ENCODE data around the gene USP13.

Gene USP13

GRCh38 chr3:179700716-179701115 lies 47.9 kb downstream of the USP13 start:
- no peak for DNase-seq

GRCh38 chr3:179701176-179701827 lies 48.5 kb downstream of the USP13 start:
- no peak for DNase-seq

DNA sequence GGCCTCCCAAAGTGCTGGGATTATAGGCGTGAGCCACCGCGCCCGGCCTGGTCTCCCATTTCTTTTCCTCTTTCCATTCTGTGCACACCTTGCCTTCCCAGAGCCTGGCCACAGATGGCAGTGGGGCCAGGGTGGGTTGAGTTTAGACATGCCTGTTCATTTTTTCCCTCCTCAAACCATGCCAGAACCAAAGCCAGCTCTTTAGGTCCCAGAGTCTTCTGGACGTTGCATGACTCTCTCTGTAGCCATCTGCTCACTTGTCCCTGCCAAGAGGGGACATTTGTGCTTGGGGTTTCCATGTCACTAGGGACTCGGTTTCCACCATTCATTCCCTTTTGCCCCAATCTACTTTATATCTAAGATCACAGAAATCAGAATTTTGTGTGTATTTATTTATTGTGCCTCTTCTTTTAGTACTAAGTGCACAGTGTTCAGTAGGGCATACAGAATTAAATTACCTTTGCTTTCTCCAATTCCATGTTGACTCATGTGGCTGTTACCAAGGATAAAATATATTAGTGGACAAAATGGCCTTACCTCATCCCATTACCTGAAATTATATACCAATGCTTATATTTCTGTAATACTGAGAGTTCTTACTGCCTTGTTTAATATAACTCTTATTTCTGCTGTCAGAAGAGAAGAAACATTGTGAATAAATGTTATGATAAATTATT lies 49.6 kb downstream of the USP13 start:
- DNase-seq: no peak

GRCh38 chr3:179703816-179704215 lies 51.0 kb downstream of the USP13 start:
- no peak for DNase-seq

GRCh38 chr3:179706233-179706632 lies 53.4 kb downstream of the USP13 start:
- no peak for DNase-seq

DNA sequence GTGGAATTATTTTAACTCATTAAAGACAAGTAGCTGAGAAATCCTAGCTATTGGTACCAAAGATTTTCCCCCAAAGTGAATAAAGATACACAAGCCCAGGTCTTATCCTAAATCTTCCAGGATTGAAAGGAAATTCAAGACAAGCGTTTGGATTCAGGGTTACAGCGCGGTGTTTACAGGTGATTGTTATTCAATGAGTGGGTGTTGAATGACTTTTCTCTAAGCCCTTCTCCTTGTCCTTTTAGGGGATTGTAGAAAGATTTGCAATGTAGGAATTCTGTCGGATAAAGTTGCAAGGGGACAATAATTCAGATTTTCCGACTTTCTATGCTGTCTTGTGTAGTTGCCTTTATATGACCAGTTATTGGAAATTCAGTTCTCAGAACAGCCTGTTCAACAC lies 57.2 kb downstream of the USP13 start:
- DNase-seq: no peak

- DNase-seq: no peak
These were observed 60.8 kb downstream of the USP13 start for GRCh38 chr3:179713643-179714090.

DNA sequence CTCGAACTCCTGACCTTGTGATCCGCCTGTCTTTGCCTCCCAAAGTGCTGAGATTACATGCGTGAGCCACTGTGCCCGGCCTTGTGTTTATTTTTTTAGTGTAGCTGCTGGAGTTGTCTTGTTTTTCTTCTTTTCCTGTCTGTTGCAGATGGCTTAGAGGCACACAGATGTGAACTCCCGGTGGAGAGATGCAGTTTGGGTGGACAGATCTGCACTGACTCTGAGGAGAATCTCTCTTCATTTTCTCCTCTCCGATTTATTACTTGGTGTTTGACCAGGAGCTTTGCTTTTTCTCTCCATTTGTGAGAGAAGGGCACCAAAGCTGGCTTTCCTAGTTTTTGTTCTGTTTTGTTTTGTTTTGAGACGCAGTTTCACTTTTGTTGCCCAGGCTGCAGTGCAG lies 62.7 kb downstream of the USP13 start:
- no peak for DNase-seq

DNA sequence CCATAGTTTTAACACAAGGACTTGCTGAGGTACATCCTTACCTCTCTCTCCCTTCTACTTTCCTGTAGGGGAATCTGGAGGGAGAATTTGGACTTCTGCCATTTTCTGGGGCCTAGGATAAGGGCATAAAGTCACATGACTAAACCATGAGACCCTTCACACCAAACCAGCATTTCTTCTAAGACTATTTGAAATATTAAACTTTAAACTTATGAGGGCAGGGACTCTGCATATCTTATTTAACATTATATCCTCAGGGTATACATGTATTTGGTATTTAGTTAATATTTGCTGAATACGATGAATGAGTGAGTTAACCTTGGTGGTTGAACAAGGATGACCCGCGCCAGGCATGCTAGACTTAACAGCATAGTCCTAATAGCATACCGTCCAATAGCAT lies 63.4 kb downstream of the USP13 start:
- DNase-seq: no peak

GRCh38 chr3:179716811-179717210 lies 64.0 kb downstream of the USP13 start:
- DNase-seq: no peak

GRCh38 chr3:179717219-179717618 lies 64.4 kb downstream of the USP13 start:
- no peak for DNase-seq

- no peak for DNase-seq
These were observed 66.4 kb downstream of the USP13 start for GRCh38 chr3:179719048-179719734.

DNA sequence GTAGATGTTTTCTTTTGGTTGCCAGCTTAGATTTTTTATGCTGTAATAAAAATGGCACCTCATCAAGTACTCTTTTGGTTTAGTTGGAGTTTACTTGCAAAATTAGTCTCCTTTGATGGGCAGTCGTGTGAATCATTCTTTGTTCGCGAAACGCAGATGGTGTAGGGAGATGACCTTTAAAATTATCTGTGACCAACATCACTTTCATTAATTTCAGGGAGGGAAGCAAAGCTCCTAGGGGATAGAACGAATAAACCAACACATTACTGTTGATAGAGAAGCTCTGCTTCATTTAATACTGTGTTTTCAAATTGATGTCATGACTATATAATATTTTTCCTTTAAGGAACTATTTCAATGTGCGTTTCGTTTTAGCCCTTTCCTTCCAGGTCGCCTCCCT lies 67.4 kb downstream of the USP13 start:
- DNase-seq: no peak

DNA sequence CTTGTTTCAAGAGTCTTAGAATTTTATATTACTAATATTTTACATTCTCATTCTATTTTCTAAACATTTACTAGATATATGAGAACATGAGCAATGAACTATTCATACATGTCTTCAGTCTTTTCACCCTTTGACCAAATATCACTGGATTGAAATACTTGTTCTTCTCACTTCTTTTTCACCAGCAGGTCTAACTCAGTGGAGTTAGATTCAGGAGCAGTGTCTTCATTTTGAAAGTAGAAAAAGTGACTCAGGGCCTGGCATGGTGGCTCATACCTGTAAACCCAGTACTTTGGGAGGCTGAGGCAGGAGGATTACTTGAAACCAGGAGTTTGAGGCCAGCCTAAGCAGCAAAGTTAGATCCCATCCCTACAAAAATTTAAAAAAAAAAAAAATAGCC lies 70.8 kb downstream of the USP13 start:
- DNase-seq: no peak

DNA sequence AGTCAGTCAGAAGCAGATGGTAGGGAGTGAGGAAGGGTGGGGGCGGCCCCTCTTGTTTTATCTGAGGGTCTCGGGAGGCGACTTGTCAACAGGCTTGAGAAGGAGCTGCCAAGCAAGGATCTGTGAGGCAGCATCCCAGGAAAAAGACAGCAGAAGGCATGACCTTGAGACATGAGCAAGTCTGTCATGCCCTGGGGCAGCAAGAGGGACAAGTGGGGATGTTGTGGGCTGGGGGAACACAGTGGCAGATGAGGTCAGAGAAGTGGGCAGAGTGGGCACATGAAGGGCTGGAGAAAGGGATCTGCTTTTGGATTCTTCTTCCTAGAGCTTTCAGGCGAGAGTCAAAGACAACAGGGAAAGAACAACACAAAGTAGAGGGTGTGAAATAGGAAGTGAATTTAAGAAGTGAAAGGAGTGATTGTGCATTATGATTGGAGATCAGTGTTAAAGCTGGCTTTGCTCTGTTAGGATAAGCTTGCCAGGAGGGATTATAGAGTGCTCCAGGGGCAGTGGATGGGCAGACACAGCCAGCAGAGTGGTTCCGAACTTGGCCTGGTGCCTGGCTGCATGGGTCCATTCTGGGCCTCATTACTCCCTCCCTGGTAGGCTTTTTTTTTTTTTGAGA lies 73.3 kb downstream of the USP13 start:
- no peak for DNase-seq

DNA sequence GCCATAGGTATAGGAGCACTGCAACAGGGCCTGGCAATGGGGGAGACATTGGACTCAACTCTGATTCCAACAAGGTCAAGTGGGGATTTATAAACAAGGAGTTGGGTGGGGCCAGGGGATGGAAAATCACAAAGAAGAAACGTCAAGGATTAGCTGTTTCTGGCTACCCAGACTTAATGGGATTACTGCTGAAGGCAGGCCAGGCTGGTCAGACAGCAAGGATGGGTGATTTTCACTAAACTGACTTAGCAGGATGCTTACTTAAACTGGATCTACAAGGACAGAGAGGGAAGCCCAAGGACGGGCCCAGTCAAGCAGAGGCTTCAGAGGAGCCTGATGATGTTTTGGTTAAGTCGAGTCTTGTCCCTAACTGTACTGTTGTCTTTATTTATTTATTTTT lies 76.2 kb downstream of the USP13 start:
- no peak for DNase-seq

DNA sequence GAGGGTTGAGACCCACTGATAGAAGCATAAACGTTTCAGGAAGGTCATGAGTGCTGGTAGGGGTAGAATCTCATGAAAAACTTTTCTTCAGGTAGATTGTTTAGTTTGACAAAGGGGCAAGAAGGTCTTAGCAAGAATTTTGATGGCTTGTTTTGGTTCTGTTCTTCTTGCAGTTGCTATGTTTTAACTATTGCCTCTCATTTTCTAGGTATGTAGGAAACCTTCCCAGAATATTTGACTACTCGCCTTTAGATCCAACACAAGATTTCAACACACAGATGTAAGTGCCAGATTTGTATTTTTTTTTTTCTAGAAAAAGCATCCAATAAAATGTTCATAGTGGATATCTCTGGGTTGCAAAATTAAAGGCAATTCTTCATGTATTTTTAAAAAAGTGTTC lies 77.1 kb downstream of the USP13 start:
- no peak for DNase-seq

DNA sequence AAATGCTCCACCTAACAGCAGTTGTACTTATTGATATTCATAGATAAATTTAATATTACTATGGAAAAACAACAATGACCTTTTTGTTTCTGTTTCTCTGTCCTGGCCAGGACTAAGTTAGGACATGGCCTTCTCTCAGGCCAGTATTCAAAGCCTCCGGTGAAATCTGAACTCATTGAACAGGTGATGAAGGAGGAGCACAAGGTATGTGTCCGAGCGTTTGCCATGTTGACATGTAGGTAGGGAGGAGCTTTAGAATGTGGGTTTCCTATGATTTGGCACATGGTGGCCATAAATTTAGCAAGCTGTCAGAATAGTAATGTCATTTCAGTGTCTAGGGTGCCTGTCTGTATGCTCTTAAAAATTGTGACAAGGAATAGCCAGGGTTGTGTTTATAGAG lies 77.7 kb downstream of the USP13 start:
- no peak for DNase-seq

DNA sequence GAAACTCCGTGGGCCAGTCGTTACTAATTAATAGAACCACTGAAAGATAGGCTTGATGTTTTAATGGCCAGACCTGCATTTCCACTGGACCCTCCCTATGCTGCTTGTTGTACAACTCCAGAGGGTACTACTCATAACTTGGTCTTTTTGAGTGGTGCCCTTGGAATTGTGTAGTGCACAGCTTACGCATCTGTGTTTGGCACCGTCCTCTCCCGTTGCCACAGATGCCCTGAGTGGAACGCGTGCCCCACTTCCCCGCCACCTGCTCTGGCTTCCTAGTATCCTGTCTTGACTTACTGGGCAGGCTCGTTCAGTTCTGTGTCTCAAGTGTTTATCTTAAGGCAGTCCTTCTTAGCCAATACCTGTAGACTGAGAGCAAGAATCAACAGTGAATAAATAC lies 78.7 kb downstream of the USP13 start:
- DNase-seq: no peak

- DNase-seq: no peak
These were observed 80.0 kb downstream of the USP13 start for GRCh38 chr3:179732661-179733348.

DNA sequence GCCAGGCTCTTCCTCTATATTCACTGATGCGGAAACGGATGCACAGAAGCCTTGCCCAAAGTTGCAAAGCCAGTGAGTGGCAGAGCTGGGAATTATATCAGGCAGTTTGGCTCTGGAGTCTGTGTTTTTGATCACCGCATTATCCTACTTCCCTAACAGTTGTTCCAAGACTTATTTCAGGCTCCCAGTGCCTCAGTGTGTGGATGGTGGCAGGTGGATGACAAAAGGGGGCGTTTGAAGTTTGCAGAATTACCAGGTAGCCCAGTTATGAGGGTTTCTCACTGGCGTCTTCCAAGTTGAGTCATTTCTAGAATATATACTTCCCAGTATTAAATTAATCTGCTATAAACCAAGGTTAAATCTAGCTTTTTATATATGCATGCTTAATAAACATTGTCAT lies 81.0 kb downstream of the USP13 start:
- no peak for DNase-seq

- DNase-seq: no peak
These were observed 81.8 kb downstream of the USP13 start for GRCh38 chr3:179734497-179735281.
